CD4-positive, alpha-beta T cell treated with Interleukin-4 for 4 hours (primary cell): ENCODE measurements around the gene PERM1.

Experiments
- DNase-seq: peaks from one replicate; pipeline ENCODE4 v3.0.0-alpha.2; 2020

PERM1 gene

GRCh38 chr1:930633-931138 lies 51.2 kb downstream of the PERM1 start:
- DNase-seq: no peak

- DNase-seq: no peak
These were observed 51.9 kb downstream of the PERM1 start for GRCh38 chr1:929712-930632.

GRCh38 chr1:928825-929661 lies 52.9 kb downstream of the PERM1 start:
- no peak for DNase-seq

- DNase-seq: no peak
These were observed 54.1 kb downstream of the PERM1 start for GRCh38 chr1:927748-928147.

GRCh38 chr1:927234-927633 lies 54.7 kb downstream of the PERM1 start:
- no peak for DNase-seq

- DNase-seq: no peak
These were observed 56.1 kb downstream of the PERM1 start for GRCh38 chr1:925561-926421.
